Transverse colon (tissue), 4 donors: ENCODE data around the gene H2BK1. TPM values are rescaled to one million over a fixed set of nuclear protein-coding genes. Genes with fewer than 3 reads are reported as not detected.

Experiments
- DNase-seq: peaks from one replicate; pipeline ENCODE4 v3.0.0-alpha.2; 2019
- H3K27ac ChIP-seq, 4 donors: fragments of 200-600 bp; sonication (generic); 2 replicates each; pipeline ENCODE4 v1.5.1; 2016 to 2018; ENCODE audit warnings: inconsistent platforms in 4 of 4
- H3K27me3 ChIP-seq: fragments of 200-600 bp; sonication (generic); 2 replicates; pipeline ENCODE4 v1.5.1; 2017; ENCODE audit warnings: inconsistent platforms
- H3K36me3 ChIP-seq, 4 donors: fragments of 200-600 bp; sonication (generic); 2 replicates each; pipeline ENCODE4 v1.5.1; 2017 to 2019; ENCODE audit warnings: inconsistent platforms in 4 of 4
- H3K4me1 ChIP-seq, 4 donors: fragments of 200-600 bp; sonication (generic); 2 replicates each; pipeline ENCODE4 v1.5.1; 2017 to 2020; ENCODE audit warnings: inconsistent platforms in 4 of 4
- H3K4me3 ChIP-seq, 4 donors: fragments of 200-600 bp; sonication (generic); 1 replicate in 1 of 4; 2 replicates in 3 of 4; pipeline versions ENCODE4 v1.5.1 to v1.6.1; 2017 to 2019; ENCODE audit warnings: inconsistent platforms in 4 of 4
- H3K9me3 ChIP-seq, 2 donors: fragments of 200-600 bp; sonication (generic); 2 replicates each; pipeline ENCODE4 v1.5.1; 2017 to 2019; ENCODE audit warnings: inconsistent platforms in 2 of 2
- CTCF ChIP-seq, 5 experiments: fragments of 200-600 bp in 3 of 5; fragments of 450-650 bp in 2 of 5; sonication (generic) in 3 of 5; IDR thresholded peaks; 1 replicate in 2 of 5; 2 replicates in 3 of 5; pipeline ENCODE4 v1.5.1; 2016 to 2017; ENCODE audit warnings: antibody characterized with exemption in 5 of 5, inconsistent platforms in 3 of 5, mild to moderate bottlenecking in 2 of 5, moderate library complexity in 1 of 5
- EP300 ChIP-seq: sonication (generic); formaldehyde crosslinking; IDR thresholded peaks from one replicate; pipeline ENCODE4 v1.6.1; 2017; ENCODE audit warnings: antibody characterized with exemption, low read depth
- POLR2A ChIP-seq: fragments of 450-650 bp; IDR thresholded peaks from one replicate; pipeline ENCODE4 v1.6.1; 2016; ENCODE audit warnings: antibody characterized with exemption, mild to moderate bottlenecking, moderate library complexity
- POLR2AphosphoS5 ChIP-seq, 3 donors: sonication (generic); formaldehyde crosslinking; IDR thresholded peaks; one replicate each; pipeline ENCODE4 v1.6.1; 2016; ENCODE audit warnings: antibody characterized with exemption in 3 of 3
- WGBS, 2 donors: methylation state at CpG; one replicate each; pipeline ENCODE4 v1.1.5; 2018; ENCODE audit warnings: low coverage in 1 of 2; 5-methylcytosine and 5-hydroxymethylcytosine counted together
- in situ Hi-C, 4 donors: fragments of 200-750 bp; cut with MboI; loops; one replicate each; pipeline versions ENCODE4 v1.15.0 to v1.15.1; 2017; ENCODE audit warnings: low sequenced_read_pairs in 3 of 4, low pct_ligation_motif_present in 1 of 4, low pct_unique_long_range_greater_than_20kb in 1 of 4
- intact Hi-C: fragments of 100-400 bp; cut with DNase I; formaldehyde crosslinking; loops from one replicate; pipeline ENCODE4 v1.15.1; 2023; ENCODE audit warnings: low total_unique reads
- total RNA-seq, 4 donors: library from RNA; depleted of rRNA; stranded (reverse); fragments of >200 nt; gene quantifications; one replicate each; pipeline ENCODE4 v1.1.0, GENCODE V29; 2016

The H2BK1 gene
- total RNA-seq, 4 donors from 2014 or later = not detected

- no peaks in the 10 kb centered on the region for H3K36me3 ChIP-seq
- no peak for DNase-seq
- H3K4me1 ChIP-seq = peaks cover 10 to 31% (median 16%) of the 10 kb centered on the region in 4 donors
- H3K9me3 ChIP-seq = no peaks in the 10 kb centered on the region
- WGBS, 2 donors = 71% methylated on average over 11 of the region's 11 CpGs; no CpG with 5 or more reads in 1 of the 2 donors
- intact Hi-C loops (no loop called here), in situ Hi-C loops (no loop called here)
- no peak overlapping the region for H3K27ac ChIP-seq
- TF ChIP-seq EP300 (no peak), CTCF (IDR thresholded peaks at IDR 0.05) (no peak), POLR2AphosphoS5 (IDR thresholded peaks at IDR 0.05) (no peak), POLR2A (no peak)
- peaks cover 66% of the 10 kb centered on the region for H3K27me3 ChIP-seq
- no peak overlapping the region for H3K4me3 ChIP-seq
Measured at GRCh38 chr7:151254851-151255250, 44.6 kb upstream of the H2BK1 start.

GRCh38 chr7:151254316-151254715 lies 44.0 kb upstream of the H2BK1 start:
- TF ChIP-seq POLR2AphosphoS5 (IDR thresholded peaks at IDR 0.05) = no peak
- no peak for TF ChIP-seq POLR2A
- no peak for TF ChIP-seq EP300
- TF ChIP-seq CTCF (IDR thresholded peaks at IDR 0.05) = no peak
- Histone ChIP-seq H3K9me3 (no peaks in the 10 kb centered on the region), H3K27me3 (peaks cover 72% of the 10 kb centered on the region), H3K4me3 (no peak overlapping the region), H3K4me1 (peaks cover 14 to 37% (median 21%) of the 10 kb centered on the region in 4 donors), H3K36me3 (no peaks in the 10 kb centered on the region), H3K27ac (no peak overlapping the region)
- in situ Hi-C loops = no loop called here
- WGBS, 2 donors = 74% methylated on average over 6 of the region's 7 CpGs; no CpG with 5 or more reads in 1 of the 2 donors
- no peak for DNase-seq
- intact Hi-C loops = no loop called here

- no peak for DNase-seq
- Histone ChIP-seq H3K36me3 (no peaks in the 10 kb centered on the region), H3K27ac (peak overlapping the region; percentile 85 to 96 (median 90)), H3K4me3 (no peak overlapping the region), H3K4me1 (peaks cover 15 to 44% (median 30%) of the 10 kb centered on the region in 4 donors), H3K27me3 (peaks cover 75% of the 10 kb centered on the region), H3K9me3 (no peaks in the 10 kb centered on the region)
- in situ Hi-C loops = no loop called here
- intact Hi-C loops = no loop called here
- no peak for TF ChIP-seq POLR2AphosphoS5 (IDR thresholded peaks at IDR 0.05)
- no peak for TF ChIP-seq EP300
- no peak for TF ChIP-seq POLR2A
- no peak for TF ChIP-seq CTCF (IDR thresholded peaks at IDR 0.05)
- WGBS, 2 donors = 35 to 71% methylated on average over 7 to 17 of the region's 17 CpGs
Measured at GRCh38 chr7:151252961-151253711, 42.8 kb upstream of the H2BK1 start.

GRCh38 chr7:151252561-151252835 lies 42.2 kb upstream of the H2BK1 start:
- Histone ChIP-seq H3K27me3 (peaks cover 75% of the 10 kb centered on the region), H3K4me3 (peak overlapping the region in 3 of 4 donors; percentile 39 to 64 (median 41)), H3K4me1 (peaks cover 15 to 51% (median 36%) of the 10 kb centered on the region in 4 donors), H3K27ac (peak overlapping the region; percentile 85 to 96 (median 90)), H3K9me3 (no peaks in the 10 kb centered on the region), H3K36me3 (no peaks in the 10 kb centered on the region)
- DNase-seq = no peak
- in situ Hi-C loops = no loop called here
- WGBS, 2 donors = 35% methylated on average over 9 of the region's 9 CpGs; no CpG with 5 or more reads in 1 of the 2 donors
- intact Hi-C loops = no loop called here
- TF ChIP-seq EP300 = no peak
- TF ChIP-seq CTCF (IDR thresholded peaks at IDR 0.05) = no peak
- TF ChIP-seq POLR2AphosphoS5 (IDR thresholded peaks at IDR 0.05) = no peak
- no peak for TF ChIP-seq POLR2A
